AG09309 (cell line): ENCODE results near the gene NAT14.
A peak's percentile ranks its signal among the peaks of the same experiment; 100 is the strongest.

Experiments
- DNase-seq: peaks from one replicate; pipeline ENCODE4 v3.0.0-alpha.2; 2010; ENCODE audit warnings: low read depth
- H3K4me3 ChIP-seq: 2 replicates; pipeline ENCODE4 v1.5.1; 2011; ENCODE audit warnings: mild to moderate bottlenecking, low read depth, low read length, moderate library complexity; ENCODE audit not compliant: control insufficient read depth
- TF ChIP-seq, protein P1 (sequence below): IDR thresholded peaks from 2 replicates; pipeline ENCODE4 v1.5.1; 2011; ENCODE audit warnings: mild to moderate bottlenecking, low read depth, low read length, inconsistent platforms; ENCODE audit not compliant: insufficient read depth, control insufficient read depth; ENCODE audit errors: missing control alignments

The NAT14 gene

DNA sequence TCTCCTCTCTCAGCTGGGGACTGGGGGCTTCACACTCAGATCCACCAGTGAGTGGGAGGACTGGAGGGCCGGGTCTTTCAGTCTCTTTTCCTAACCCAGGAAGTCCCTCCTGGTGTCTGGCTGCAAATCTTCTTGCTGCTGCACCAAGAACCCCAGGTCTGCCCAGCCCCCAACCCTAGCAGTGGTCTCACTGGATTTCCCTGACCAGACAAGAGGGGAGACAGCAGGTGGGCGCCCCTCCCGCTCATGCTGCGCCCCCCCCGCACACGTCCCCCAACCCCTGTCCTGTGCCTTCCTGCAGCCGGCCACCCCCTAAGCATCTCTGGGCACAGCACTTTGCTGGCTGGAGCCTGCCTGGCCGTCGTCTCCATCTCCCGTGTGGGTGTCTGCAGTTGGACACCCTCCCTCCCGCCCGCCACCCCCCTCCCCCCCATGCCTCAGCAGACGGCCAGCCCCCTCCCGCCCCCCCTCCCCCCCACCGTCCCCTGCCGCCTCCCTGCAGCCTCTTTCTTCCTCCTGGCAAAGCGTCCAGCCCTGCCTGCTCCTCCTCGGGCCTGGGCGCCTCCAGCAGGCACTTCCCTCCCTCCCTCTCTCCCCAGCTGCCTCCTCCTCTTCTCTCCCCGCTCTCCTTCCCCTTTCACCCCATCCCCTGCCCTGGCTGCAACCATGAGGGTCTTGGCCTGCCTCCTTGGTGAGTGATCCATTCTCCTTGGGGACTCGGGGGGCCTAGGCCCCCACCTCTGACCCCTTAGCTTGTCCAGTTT lies 3.1 kb downstream of the NAT14 start, which contains the start of gene SSC5D:
Gene SSC5D (plus strand): TSS at position 513 of the 764 bp plus-strand sequence. CDS start 154 bp downstream, at position 667.
- no peak for DNase-seq
- TF ChIP-seq, protein P1, sequence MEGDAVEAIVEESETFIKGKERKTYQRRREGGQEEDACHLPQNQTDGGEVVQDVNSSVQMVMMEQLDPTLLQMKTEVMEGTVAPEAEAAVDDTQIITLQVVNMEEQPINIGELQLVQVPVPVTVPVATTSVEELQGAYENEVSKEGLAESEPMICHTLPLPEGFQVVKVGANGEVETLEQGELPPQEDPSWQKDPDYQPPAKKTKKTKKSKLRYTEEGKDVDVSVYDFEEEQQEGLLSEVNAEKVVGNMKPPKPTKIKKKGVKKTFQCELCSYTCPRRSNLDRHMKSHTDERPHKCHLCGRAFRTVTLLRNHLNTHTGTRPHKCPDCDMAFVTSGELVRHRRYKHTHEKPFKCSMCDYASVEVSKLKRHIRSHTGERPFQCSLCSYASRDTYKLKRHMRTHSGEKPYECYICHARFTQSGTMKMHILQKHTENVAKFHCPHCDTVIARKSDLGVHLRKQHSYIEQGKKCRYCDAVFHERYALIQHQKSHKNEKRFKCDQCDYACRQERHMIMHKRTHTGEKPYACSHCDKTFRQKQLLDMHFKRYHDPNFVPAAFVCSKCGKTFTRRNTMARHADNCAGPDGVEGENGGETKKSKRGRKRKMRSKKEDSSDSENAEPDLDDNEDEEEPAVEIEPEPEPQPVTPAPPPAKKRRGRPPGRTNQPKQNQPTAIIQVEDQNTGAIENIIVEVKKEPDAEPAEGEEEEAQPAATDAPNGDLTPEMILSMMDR, result no peak
- H3K4me3 ChIP-seq, result peak within 1 kb of the TSS; percentile 48

DNA sequence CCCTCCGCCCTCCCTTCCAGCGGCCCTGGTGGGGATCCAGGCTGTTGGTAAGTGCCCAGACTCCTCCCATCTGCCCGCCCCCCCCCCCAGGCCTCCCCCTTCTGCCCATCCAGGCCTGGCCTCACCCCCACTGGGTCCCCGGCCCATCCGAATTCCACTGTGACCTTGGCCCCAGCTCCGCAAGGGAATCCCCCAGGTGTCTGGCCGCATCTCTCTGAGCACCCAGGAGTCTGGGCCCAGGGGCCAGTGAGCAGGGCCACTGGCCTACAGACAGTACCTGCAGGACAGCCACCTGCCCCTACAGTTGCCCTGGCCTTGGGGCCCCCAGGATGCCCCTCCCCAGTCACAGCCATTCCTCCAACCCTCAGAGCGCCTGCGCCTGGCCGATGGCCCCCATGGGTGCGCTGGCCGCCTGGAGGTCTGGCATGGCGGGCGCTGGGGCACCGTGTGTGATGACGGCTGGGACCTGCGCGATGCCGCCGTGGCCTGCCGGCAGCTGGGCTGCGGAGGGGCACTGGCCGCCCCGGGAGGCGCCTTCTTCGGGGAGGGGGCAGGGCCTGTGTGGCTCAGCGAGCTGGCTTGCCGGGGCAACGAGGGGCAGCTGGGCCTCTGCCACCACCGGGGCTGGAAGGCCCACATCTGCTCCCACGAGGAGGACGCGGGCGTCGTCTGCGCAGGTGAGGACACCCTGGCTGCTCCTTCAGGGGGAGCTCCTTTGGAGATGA lies 4.2 kb downstream of the NAT14 start:
- TF ChIP-seq, protein P1, result no peak
- peak overlapping the region; percentile 48 for H3K4me3 ChIP-seq
- no peak for DNase-seq

DNA sequence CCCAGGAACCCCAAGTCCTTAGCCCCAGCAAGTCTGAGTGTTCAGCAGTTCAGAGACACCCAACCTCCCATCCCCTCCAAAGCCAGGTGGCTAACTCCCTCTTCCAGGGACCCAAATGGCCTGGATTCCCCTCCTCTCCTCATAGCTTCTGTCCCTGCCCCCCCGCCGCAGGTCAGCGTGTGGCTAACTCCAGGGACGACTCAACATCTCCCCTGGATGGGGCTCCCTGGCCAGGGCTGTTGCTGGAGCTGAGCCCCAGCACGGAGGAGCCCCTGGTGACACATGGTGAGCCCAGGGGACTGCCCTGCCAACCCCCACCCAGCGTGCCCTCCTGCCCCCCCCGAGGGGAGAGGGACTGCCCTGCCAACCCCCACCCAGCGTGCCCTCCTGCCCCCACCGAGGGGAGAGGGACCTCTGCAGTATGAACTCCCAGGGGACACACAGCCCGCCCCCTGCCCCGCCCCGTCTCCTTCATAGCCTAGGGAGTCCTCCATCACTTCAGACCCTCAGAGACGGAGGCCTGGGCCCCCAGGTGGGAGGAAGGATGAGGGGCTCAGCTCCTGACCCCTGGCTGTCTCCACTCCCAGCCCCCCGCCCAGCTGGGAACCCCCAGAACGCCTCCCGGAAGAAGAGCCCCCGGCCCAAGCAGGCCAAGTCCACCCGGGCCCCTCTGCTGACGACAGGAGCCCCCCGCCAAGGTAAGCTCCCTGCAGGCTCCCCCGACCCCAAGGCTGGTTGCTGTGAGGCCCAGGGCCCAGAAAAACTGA lies 4.9 kb downstream of the NAT14 start:
- peak overlapping the region; percentile 9 for H3K4me3 ChIP-seq
- TF ChIP-seq, protein P1, result no peak
- DNase-seq, result no peak

DNA sequence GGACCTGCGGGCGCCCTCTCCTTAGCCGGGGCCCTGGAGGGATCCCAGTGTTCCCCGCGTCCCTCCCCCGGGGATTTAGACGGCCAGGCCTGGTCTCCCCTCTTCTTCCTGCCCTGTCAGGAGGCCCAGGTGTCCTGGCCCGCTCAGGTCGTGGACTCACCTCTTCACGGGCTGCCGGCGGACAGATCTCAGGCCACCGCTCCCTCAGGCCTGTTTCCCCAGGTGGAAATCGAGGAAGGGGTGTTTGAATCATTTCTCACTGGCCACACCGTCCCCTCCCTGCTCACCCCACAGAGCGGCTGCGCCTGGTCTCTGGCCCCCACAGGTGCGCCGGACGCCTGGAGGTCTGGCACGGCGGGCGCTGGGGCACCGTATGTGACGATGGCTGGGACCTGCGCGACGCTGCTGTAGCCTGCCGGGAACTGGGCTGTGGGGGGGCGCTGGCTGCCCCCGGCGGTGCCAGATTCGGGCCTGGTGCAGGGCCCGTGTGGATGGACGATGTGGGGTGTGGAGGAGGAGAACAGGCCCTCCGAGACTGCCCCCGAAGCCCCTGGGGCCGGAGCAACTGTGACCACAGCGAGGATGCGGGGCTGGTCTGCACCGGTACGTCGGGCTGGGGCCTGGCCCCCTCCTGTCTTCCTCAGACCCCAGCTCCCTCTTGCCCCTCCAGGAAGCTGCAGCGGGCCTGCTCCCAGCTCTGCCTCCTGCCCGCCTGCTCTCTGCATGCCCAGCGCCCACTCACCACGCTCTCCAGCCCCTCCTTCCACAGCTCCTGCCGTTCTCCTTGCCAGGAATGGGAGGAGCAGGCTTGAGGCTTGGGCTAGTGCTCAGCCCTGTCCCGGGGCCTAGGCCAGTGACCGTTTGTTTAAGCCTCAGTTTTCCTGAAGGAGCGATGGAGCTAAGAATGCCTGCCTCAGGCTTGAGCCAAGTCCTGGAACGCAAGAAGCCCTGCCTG lies 5.8 kb downstream of the NAT14 start:
- TF ChIP-seq, protein P1, result no peak
- DNase-seq, result no peak
- no peak overlapping the region for H3K4me3 ChIP-seq

DNA sequence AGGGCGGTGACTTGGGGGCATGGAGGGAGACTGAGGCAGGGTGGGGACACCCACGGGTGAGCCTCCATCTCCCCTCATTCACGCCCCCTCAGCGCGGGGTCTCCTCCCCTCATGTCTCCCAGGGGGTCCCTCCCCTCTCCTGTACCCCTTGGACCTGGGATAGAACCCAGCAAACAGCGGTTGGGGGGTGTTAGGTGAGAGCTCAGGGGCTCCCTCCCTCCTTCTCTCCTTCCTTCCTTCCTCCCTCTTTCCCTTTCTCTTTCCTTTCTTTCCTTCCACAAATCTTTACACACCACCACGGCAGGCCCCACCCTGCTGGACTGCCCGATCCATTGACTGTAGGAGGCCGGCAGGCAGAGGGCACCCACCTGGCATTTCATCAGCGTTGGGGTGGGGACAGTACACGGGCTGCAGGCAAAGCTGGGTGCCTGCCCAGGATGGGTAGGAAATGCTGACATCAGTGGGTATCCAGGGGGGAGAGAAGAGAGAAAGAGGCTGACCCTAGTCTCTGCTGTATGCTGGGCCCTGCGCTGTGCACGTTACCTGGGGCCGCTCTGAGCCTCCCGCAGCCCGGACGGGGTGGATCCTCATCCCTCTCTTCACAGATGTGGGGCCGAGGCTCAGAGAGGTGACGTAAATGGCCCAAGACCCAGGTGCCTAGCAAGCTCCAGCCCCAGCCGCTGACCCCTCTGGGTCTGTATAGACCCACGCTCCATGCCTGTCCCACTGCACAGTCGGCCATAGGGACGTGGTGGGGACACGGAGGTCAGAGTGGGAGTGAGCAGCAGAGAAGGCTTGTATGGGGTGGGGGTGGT lies 6.8 kb downstream of the NAT14 start:
- DNase-seq, result no peak
- H3K4me3 ChIP-seq, result no peak overlapping the region
- TF ChIP-seq, protein P1, result no peak
